Lung (tissue), 12 donors: ENCODE data around the gene LDLRAD4. TPM values are rescaled to one million over a fixed set of nuclear protein-coding genes. Genes with fewer than 3 reads are reported as not detected.
A peak's percentile ranks its signal among the peaks of the same experiment; 100 is the strongest.

ENCODE experiments used
- ATAC-seq: fragments of 200-7000 bp; cut with Tn5 transposase; one replicate; pipeline ENCODE4 v1.9.1; 2020; ENCODE audit warnings: moderate number of reproducible peaks; ENCODE audit not compliant: insufficient read depth, low FRiP score
- DNase-seq, 3 donors: peaks; one replicate each; pipeline ENCODE4 v3.0.0-alpha.2; 2013 to 2017
- H3K27ac ChIP-seq, 2 donors: one replicate each; pipeline ENCODE4 v1.5.1; 2013; ENCODE audit warnings: mild to moderate bottlenecking in 2 of 2, moderate library complexity in 2 of 2, control low read depth in 1 of 2, inconsistent platforms in 1 of 2, low read depth in 1 of 2, low read length in 1 of 2
- H3K27me3 ChIP-seq, 3 donors: one replicate each; pipeline ENCODE4 v1.5.1; 2013; ENCODE audit warnings: low read length in 2 of 3; ENCODE audit not compliant: control insufficient read depth in 3 of 3, insufficient read depth in 3 of 3
- H3K36me3 ChIP-seq, 4 donors: one replicate each; pipeline ENCODE4 v1.5.1; 2013; ENCODE audit warnings: low read length in 4 of 4, mild to moderate bottlenecking in 1 of 4, moderate library complexity in 1 of 4; ENCODE audit not compliant: control insufficient read depth in 4 of 4, insufficient read depth in 4 of 4
- H3K4me1 ChIP-seq, 5 donors: one replicate each; pipeline ENCODE4 v1.5.1; 2013; ENCODE audit warnings: low read length in 5 of 5, mild to moderate bottlenecking in 2 of 5, moderate library complexity in 1 of 5; ENCODE audit not compliant: control insufficient read depth in 5 of 5, insufficient read depth in 5 of 5
- H3K4me3 ChIP-seq: one replicate; pipeline ENCODE4 v1.5.1; 2013; ENCODE audit warnings: mild to moderate bottlenecking, control low read depth, moderate library complexity
- H3K9ac ChIP-seq, 2 donors: one replicate each; pipeline ENCODE4 v1.5.1; 2013; ENCODE audit warnings: low read length in 2 of 2, control low read depth in 1 of 2; ENCODE audit not compliant: insufficient read depth in 1 of 2
- H3K9me3 ChIP-seq, 4 donors: one replicate each; pipeline ENCODE4 v1.5.1; 2013; ENCODE audit warnings: low read length in 3 of 4, mild to moderate bottlenecking in 1 of 4, moderate library complexity in 1 of 4; ENCODE audit not compliant: control insufficient read depth in 4 of 4, insufficient read depth in 3 of 4
- WGBS, 2 donors: extraction: QIAGEN DNeasy Blood & Tissue Kit; methylation state at CpG; one replicate each; pipeline ENCODE4 v1.1.7; 2013; 5-methylcytosine and 5-hydroxymethylcytosine counted together
- polyA plus RNA-seq, 2 donors: library from polyadenylated mRNA; stranded (reverse); fragments of 200-250 nt; gene quantifications; one replicate each; pipeline ENCODE4 v1.2.1, GENCODE V29; 2013
- total RNA-seq, 2 donors: library from RNA; depleted of rRNA in 1 of 2; stranded (reverse); fragments of >200 nt in 1 of 2; gene quantifications; one replicate each; pipeline ENCODE4 v1.2.1, GENCODE V29; 2014 to 2021
- TF ChIP-seq, protein P1 (sequence below): IDR thresholded peaks from 2 replicates; pipeline ENCODE4 v1.5.1; 2012; ENCODE audit warnings: mild to moderate bottlenecking; ENCODE audit errors: control extremely low read depth, extremely low read depth
- donor health status: control.
- donor health status: control.
- donor health status: Bipolar disorder and iron deficiency.
- donor health status: healthy.
- donor health status: DM: yes; HTN: yes; CAD: no.

The LDLRAD4 gene
- total and polyA plus RNA-seq, 4 donors = 3.2 to 62.4 (median 19.9) TPM

DNA sequence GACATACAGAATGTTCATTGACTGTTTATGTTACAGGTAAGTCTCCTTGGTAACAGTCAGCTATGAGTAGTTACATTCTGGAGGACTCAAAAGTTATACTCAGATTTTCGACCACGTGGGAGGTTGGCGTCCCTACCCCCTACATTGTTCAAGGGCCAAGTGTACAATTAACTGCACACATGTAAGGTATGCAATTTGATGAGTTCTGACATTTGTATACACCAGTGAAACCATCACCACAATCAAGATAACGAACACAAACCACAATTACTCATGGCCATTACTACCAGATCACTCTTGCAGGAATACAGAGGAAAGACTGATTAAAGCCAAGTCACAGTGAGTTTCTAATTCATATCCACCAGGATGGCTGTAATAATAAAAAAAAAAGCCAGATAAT lies 39.6 kb upstream of the LDLRAD4 start:
- TF ChIP-seq, protein P1, sequence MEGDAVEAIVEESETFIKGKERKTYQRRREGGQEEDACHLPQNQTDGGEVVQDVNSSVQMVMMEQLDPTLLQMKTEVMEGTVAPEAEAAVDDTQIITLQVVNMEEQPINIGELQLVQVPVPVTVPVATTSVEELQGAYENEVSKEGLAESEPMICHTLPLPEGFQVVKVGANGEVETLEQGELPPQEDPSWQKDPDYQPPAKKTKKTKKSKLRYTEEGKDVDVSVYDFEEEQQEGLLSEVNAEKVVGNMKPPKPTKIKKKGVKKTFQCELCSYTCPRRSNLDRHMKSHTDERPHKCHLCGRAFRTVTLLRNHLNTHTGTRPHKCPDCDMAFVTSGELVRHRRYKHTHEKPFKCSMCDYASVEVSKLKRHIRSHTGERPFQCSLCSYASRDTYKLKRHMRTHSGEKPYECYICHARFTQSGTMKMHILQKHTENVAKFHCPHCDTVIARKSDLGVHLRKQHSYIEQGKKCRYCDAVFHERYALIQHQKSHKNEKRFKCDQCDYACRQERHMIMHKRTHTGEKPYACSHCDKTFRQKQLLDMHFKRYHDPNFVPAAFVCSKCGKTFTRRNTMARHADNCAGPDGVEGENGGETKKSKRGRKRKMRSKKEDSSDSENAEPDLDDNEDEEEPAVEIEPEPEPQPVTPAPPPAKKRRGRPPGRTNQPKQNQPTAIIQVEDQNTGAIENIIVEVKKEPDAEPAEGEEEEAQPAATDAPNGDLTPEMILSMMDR = no peak
- no peaks in the 10 kb centered on the region for H3K27me3 ChIP-seq
- H3K4me1 ChIP-seq = peaks cover 0 to 7% (median 0%) of the 10 kb centered on the region in 5 donors
- no peak overlapping the region for H3K4me3 ChIP-seq
- H3K36me3 ChIP-seq = no peaks in the 10 kb centered on the region
- H3K27ac ChIP-seq = no peak overlapping the region
- ATAC-seq = no peak
- no peak overlapping the region for H3K9ac ChIP-seq
- DNase-seq = no peak
- WGBS, 2 donors = 83 to 91% methylated on average over 4 of the region's 4 CpGs
- no peaks in the 10 kb centered on the region for H3K9me3 ChIP-seq

DNA sequence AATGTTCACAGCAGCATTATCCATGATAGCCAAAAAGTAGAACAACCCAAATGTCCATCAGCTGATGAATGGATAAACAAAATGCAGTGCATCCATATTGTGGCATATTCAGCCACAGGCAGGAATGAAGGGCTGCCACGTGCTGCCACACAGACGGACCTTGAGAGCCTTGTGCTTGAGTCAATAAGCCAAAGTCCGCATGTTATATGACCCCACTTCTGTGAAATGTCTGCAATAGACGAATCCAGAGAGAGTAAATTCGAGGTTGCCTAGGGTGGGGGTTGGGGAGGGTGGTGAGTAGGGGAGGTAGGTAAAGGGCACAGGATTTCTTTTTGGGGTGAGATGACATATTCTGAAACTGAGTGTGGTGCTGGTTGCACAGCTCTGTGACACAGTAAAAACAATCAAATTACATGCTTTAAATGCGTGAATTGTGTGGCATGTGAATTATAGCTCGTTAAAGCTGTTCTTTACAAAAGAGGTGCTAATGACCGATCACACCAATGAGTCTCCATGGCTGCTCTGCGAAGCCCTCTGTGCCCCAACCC lies 38.9 kb upstream of the LDLRAD4 start:
- H3K9ac ChIP-seq = no peak overlapping the region
- no peak overlapping the region for H3K27ac ChIP-seq

DNA sequence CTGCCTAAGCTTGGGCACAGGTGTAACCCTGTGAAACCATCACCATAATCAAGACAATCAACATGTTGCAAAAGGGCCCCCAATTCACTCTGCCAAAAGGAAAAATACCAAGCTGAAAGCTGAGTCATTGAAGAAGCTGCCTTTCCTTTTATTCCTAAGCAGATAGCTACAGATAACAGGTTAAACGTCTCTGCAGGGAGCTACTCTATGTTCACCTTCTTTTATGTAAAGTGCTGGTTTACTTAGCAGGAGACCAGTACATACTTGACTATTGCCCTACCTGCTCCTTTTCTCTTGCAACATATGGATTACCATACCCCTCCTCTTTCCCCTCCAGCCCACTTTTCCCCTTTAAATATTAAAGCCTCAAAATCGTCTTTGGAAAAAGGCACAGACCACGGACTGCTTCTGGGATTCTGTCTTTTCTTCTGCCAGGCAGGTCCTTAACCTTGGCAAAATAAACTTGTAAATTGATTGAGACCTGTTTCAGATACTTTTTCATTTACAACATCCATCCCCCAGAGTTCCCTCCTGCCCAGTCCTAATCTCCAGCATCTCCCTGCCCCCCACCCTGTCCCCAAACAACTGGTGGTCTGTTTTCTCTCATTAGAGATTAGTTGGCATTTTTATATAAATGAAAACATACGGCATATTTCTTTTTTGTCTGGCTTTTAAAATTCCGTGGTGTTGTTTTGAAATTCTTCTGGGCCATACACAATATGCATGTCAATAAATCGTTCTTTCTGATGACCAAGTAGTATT lies 37.8 kb upstream of the LDLRAD4 start:
- peaks cover 0 to 2% (median 0%) of the 10 kb centered on the region in 4 donors for H3K9me3 ChIP-seq
- ATAC-seq (no peak), DNase-seq (no peak)
- no peak overlapping the region for H3K9ac ChIP-seq
- peaks cover 0 to 7% (median 0%) of the 10 kb centered on the region in 5 donors for H3K4me1 ChIP-seq
- H3K27ac ChIP-seq = no peak overlapping the region
- 64 to 76% methylated on average over 6 of the region's 6 CpGs for whole genome bisulfite sequencing, 2 donors
- H3K4me3 ChIP-seq = no peak overlapping the region
- TF ChIP-seq, protein P1 = no peak
- H3K36me3 ChIP-seq = no peaks in the 10 kb centered on the region
- no peaks in the 10 kb centered on the region for H3K27me3 ChIP-seq

More for the DNA sequence above, 38.9 kb upstream of the LDLRAD4 start:
- DNase-seq (peak in 1 of 3 donors; percentile 4), ATAC-seq (no peak)
- 71 to 86% methylated on average over 9 of the region's 9 CpGs for WGBS, 2 donors
- Histone ChIP-seq H3K4me1 (peaks cover 0 to 7% (median 0%) of the 10 kb centered on the region in 5 donors), H3K4me3 (no peak overlapping the region), H3K27me3 (no peaks in the 10 kb centered on the region), H3K9me3 (peaks cover 0 to 2% (median 0%) of the 10 kb centered on the region in 4 donors), H3K36me3 (no peaks in the 10 kb centered on the region)
- TF ChIP-seq, protein P1 = no peak
